C4-2B (cell line): ENCODE data around the gene PAK5.
A peak's percentile ranks its signal among the peaks of the same experiment; 100 is the strongest.

ENCODE experiments used
- H3K27ac ChIP-seq: fragments of 450-650 bp; 2 replicates; pipeline ENCODE4 v1.5.1; 2017
- ZFX ChIP-seq: fragments of 450-650 bp; IDR thresholded peaks from 2 replicates; pipeline ENCODE4 v1.6.1; 2017
- TF ChIP-seq, protein P1 (sequence below): fragments of 450-650 bp; conservative IDR thresholded peaks from 2 replicates; pipeline ENCODE4 v1.5.1; 2017; ENCODE audit warnings: mild to moderate bottlenecking

The PAK5 gene

DNA sequence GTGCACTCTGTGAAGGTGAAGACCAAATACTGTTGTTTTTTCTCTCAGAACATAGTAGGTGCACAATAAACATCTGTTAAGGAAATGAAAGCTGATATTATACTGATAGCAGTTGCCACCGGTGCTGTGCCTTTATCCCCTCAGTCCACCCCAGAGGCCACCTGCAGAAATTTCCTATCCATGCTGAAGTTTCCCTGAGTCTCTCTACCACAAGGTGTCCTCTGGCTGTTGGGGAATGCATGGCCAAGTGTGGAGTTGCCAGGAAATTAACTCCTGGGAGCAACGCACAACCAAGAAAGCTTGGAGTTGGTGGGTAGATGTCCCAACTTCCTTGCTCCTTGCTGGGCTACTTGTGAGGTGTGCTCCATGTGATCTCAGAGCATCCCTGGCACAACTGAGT is 210.3 kb downstream of the PAK5 start:
- H3K27ac ChIP-seq = no peak overlapping the region
- no peak for TF ChIP-seq ZFX
- TF ChIP-seq, protein P1, sequence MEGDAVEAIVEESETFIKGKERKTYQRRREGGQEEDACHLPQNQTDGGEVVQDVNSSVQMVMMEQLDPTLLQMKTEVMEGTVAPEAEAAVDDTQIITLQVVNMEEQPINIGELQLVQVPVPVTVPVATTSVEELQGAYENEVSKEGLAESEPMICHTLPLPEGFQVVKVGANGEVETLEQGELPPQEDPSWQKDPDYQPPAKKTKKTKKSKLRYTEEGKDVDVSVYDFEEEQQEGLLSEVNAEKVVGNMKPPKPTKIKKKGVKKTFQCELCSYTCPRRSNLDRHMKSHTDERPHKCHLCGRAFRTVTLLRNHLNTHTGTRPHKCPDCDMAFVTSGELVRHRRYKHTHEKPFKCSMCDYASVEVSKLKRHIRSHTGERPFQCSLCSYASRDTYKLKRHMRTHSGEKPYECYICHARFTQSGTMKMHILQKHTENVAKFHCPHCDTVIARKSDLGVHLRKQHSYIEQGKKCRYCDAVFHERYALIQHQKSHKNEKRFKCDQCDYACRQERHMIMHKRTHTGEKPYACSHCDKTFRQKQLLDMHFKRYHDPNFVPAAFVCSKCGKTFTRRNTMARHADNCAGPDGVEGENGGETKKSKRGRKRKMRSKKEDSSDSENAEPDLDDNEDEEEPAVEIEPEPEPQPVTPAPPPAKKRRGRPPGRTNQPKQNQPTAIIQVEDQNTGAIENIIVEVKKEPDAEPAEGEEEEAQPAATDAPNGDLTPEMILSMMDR = no peak

DNA sequence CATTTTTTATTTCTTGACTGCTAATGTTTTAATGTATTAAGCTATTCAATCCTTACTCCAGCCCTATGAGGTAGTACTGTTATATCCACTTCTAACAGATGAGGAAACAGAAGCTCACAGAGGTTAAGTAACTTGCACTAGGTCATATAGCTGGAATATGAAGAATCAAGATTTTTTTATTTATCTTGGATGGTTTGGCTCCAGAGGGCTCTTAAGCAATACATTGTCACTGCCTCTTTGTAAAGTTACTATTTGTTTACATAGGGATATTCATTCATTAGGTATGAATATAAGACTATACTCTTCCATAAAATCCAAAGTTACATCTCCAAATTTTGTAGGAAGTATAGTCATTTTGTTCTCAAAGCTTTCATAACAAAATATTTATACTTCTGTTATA is 210.7 kb downstream of the PAK5 start:
- TF ChIP-seq, protein P1 = no peak
- TF ChIP-seq ZFX = no peak
- no peak overlapping the region for H3K27ac ChIP-seq

DNA sequence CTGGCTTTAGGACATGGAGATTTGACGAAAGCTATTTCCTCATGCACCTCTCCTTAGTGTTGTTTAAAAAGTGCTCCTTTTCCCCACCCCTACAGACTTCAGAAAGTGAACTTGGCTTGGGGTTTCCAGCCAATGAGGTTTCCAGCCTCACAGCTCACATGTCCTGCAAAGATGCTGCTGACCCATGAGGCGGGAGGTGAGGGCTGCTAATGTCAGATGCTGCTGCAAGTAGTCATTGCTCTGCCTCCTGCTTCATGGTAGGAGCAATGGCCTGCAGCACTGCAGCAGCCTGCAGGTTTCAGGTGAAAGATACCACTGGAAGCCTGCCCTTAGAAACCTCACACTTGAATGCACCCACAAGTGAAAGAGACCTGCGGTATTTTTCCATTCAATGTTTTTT is 211.7 kb downstream of the PAK5 start:
- H3K27ac ChIP-seq = no peak overlapping the region
- TF ChIP-seq ZFX = no peak
- TF ChIP-seq, protein P1 = no peak

DNA sequence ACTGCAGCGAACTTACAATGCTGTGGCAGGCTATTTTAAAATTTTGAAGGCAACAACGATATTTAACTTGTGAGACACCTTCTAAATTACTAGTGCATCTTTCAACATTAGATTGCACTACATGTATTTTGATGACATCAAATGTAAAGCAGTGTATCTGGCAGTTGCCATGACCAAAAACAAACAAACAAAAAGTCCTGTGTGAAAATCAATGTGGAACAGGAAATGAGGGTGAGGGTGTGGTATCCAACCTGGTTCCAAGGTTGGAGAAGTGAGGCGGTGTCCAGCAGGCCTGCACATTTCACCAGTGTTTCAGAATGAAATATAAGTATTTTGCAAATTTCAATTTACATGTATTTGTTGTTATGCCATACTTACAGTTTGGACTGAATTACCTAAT is 212.5 kb downstream of the PAK5 start:
- TF ChIP-seq ZFX = no peak
- TF ChIP-seq, protein P1 = no peak
- H3K27ac ChIP-seq = no peak overlapping the region

DNA sequence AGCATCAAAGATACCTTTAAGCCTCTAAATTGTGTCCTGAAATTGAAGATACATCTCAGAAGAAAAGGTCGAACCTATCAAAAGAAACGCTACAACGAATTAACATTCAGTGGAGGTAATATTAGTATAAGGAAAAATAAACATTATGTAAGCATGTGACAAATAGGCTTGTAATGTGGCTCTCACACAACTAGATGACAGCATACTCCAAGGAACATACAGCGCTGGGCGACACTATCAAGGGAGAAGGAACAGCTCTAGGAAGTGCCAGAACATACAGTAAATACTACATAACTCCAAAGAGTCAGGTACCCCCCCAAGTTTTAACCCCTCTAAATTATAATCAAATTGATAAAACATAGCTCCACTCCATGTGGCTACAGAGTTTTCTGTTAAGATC is 220.9 kb downstream of the PAK5 start:
- no peak overlapping the region for H3K27ac ChIP-seq
- TF ChIP-seq, protein P1 = peak; percentile 63
- TF ChIP-seq ZFX = no peak

DNA sequence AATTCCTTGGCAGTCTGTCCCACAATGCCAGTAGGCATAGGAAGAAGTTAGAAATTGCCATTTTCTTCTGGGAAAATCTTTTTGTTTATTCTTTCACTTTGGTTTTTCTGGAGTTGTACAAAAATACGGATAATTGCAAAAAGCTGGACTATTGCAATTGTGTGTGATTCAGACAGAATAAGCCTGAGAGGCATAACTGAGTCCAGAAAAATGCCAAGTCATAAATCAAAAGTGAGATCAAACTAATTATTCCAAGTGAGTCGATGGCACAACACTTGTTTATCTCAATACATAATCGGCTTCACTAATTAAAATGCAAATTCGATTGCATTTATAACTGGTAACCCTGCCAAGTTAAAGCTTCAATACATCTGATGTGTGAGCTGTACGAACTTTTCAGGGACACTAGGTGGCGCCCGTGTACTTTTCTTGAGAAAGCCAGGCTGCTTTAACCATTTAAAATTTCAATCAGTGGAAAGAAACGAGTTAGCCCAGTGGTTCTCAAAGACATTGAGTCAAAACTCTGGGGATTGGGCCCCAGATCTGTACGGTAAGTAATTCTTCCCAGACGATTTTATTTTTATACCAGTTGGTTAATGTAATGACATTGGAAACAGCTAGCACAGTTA is 221.9 kb downstream of the PAK5 start:
- no peak overlapping the region for H3K27ac ChIP-seq
- TF ChIP-seq, protein P1 = peak; percentile 71
- no peak for TF ChIP-seq ZFX

DNA sequence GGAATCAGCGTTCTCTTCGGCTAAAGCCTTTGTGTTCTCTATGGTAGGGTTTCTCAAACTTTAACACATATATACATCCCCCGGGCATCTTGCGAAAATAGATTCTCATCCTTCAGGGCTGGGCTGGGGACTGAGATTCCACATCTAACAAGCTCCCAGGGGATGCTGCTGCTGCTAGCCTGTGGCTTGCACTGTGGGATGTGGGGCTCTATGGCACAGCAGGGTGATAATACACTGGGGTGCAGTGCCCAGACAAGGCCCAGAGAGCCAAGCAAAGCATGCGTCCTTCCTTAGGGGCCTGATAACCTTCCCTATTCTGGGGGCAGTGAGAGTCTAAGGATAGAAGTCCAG is 222.4 kb downstream of the PAK5 start:
- no peak overlapping the region for H3K27ac ChIP-seq
- TF ChIP-seq, protein P1 = no peak
- no peak for TF ChIP-seq ZFX
